ENCODE data around the gene P2RX7. TPM values are rescaled to one million over a fixed set of nuclear protein-coding genes. Genes with fewer than 3 reads are reported as not detected.

Gene P2RX7
- total RNA-seq, 1 experiment from 2014 or later = 1.6 TPM

- H3K27ac ChIP-seq (ENCODE audit: low read length) = no peak overlapping the region
- H2AFZ ChIP-seq (ENCODE audit: low read length) = no peak overlapping the region
- H3K9me3 ChIP-seq (ENCODE audit: low read length) = no peaks in the 10 kb centered on the region
- H3K4me3 ChIP-seq (ENCODE audit: low read length) = no peak overlapping the region
- DNase-seq = no peak
- H3K27me3 ChIP-seq (ENCODE audit: low read length) = no peaks in the 10 kb centered on the region
- no peaks in the 10 kb centered on the region for H3K9me2 ChIP-seq (replicated peaks; ENCODE audit: low read length)
- H3K79me2 ChIP-seq (ENCODE audit: low read length) = no peaks in the 10 kb centered on the region
- H3F3A ChIP-seq (ENCODE audit: low read length, unreplicated experiment) = no peaks in the 10 kb centered on the region
- no peak for ATAC-seq
- H3K36me3 ChIP-seq (ENCODE audit: low read depth, low read length) = peaks cover 7% of the 10 kb centered on the region; the same call in 1 of the 2 replicates
- H3K4me1 ChIP-seq (ENCODE audit: insufficient read depth, low read length) = no peaks in the 10 kb centered on the region
- POLR2A ChIA-PET (ENCODE audit: unreplicated experiment) = no interaction called here
- no TSS peak for BruUV-seq (replicated peaks)
- H3K4me2 ChIP-seq (ENCODE audit: low read length) = no peak overlapping the region
- intact Hi-C loops (cut with micrococcal nuclease) = no loop called here
- TF ChIP-seq CTCF (conservative IDR thresholded peaks at IDR 0.05; ENCODE audit: low read depth, low read length) (no peak), EZH2phosphoT487 (IDR thresholded peaks at IDR 0.05; ENCODE audit: borderline replicate concordance, low read length) (no peak), EZH2 (IDR thresholded peaks at IDR 0.05; ENCODE audit: low read length, unreplicated experiment) (no peak)
- CTCF ChIA-PET = no interaction called here
- H3K9ac ChIP-seq (ENCODE audit: low read length) = no peak overlapping the region
- H4K20me1 ChIP-seq (ENCODE audit: low read length) = no peaks in the 10 kb centered on the region
These were observed 104.1 kb downstream of the P2RX7 start for GRCh38 chr12:121236776-121237175.

GRCh38 chr12:121237415-121237814, 104.7 kb downstream of the P2RX7 start:
- no peak overlapping the region for H3K9ac ChIP-seq (ENCODE audit: low read length)
- no peaks in the 10 kb centered on the region for H3K79me2 ChIP-seq (ENCODE audit: low read length)
- TF ChIP-seq CTCF (conservative IDR thresholded peaks at IDR 0.05; ENCODE audit: low read depth, low read length) (no peak), EZH2phosphoT487 (IDR thresholded peaks at IDR 0.05; ENCODE audit: borderline replicate concordance, low read length) (no peak), EZH2 (IDR thresholded peaks at IDR 0.05; ENCODE audit: low read length, unreplicated experiment) (no peak)
- no TSS peak for BruUV-seq (replicated peaks)
- H4K20me1 ChIP-seq (ENCODE audit: low read length) = no peaks in the 10 kb centered on the region
- no peaks in the 10 kb centered on the region for H3K9me3 ChIP-seq (ENCODE audit: low read length)
- no peak overlapping the region for H3K27ac ChIP-seq (ENCODE audit: low read length)
- H3K9me2 ChIP-seq (replicated peaks; ENCODE audit: low read length) = no peaks in the 10 kb centered on the region
- H3K4me3 ChIP-seq (ENCODE audit: low read length) = no peak overlapping the region
- no peaks in the 10 kb centered on the region for H3F3A ChIP-seq (ENCODE audit: low read length, unreplicated experiment)
- no peaks in the 10 kb centered on the region for H3K27me3 ChIP-seq (ENCODE audit: low read length)
- no peak for ATAC-seq
- ChIA-PET POLR2A (ENCODE audit: unreplicated experiment) (no interaction called here), CTCF (interaction anchor here (0.6 kb wide), 1 partner anchor 324 kb away, joined by 8 read pairs; no protein-coding TSS in a partner anchor)
- DNase-seq = no peak
- H3K36me3 ChIP-seq (ENCODE audit: low read depth, low read length) = peaks cover 7% of the 10 kb centered on the region; the same call in 1 of the 2 replicates
- H3K4me1 ChIP-seq (ENCODE audit: insufficient read depth, low read length) = no peaks in the 10 kb centered on the region
- H3K4me2 ChIP-seq (ENCODE audit: low read length) = no peak overlapping the region
- no peak overlapping the region for H2AFZ ChIP-seq (ENCODE audit: low read length)
- intact Hi-C loops (cut with micrococcal nuclease) = no loop called here

Other genes with a start within 250 kb of the P2RX7 start
- 18.8 and 20.3 TPM in 2 replicates for gene SPPL3, start 228.5 kb upstream of the P2RX7 start, total RNA-seq (2014; rRNA removed)
- gene HNF1A, start 154.3 kb upstream of the P2RX7 start, total RNA-seq (2014; rRNA removed) = not detected in 2 replicates
- 35.4 and 36.1 TPM in 2 replicates for gene C12orf43, start 116.4 kb upstream of the P2RX7 start, total RNA-seq (2014; rRNA removed)
- 6.4 and 7.6 TPM in 2 replicates for gene OASL, start 93.6 kb upstream of the P2RX7 start, total RNA-seq (2014; rRNA removed)
- gene P2RX4, start 77.3 kb downstream of the P2RX7 start, total RNA-seq (2014; rRNA removed) = 19.4 and 21.6 TPM in 2 replicates
- gene CAMKK2, start 163.8 kb downstream of the P2RX7 start, total RNA-seq (2014; rRNA removed) = 20.1 and 26.5 TPM in 2 replicates
- gene ANAPC5, start 219.5 kb downstream of the P2RX7 start, total RNA-seq (2014; rRNA removed) = 171 and 199 TPM in 2 replicates

Data from PC-3 (cell line).